HG02973 (cell line): ENCODE data around the gene ALOX15.
"Not testable (repeated sequence)": the region's sequence is repeated elsewhere in the genome, so short reads cannot be mapped to it uniquely, and the experiment has no call there.

Experiments used
- ATAC-seq: cut with Tn5 transposase; IDR thresholded peaks from one replicate; pipeline ENCODE4 v1.9.1; 2021; ENCODE audit warnings: moderate library complexity; ENCODE audit not compliant: unreplicated experiment

ALOX15 gene

DNA sequence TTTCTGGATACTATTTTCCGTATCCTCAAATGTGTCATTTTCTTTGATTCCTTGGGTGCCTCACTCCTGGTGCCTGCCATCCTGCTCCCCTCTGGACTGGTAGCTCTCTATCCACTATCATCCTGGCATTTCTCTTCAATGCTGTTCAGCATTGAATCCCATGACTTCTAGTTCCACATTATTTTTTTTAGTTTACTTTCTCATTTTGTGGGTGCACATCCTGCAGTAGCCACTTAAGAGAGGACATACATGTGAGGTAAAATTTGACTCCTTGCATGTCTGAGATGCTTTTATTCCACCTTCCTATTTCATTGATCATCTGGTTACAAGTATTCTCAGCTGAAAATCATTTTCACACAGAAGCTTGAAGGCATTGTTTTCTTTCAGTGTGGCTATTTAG lies 19.1 kb downstream of the ALOX15 start:
- no peak for ATAC-seq

DNA sequence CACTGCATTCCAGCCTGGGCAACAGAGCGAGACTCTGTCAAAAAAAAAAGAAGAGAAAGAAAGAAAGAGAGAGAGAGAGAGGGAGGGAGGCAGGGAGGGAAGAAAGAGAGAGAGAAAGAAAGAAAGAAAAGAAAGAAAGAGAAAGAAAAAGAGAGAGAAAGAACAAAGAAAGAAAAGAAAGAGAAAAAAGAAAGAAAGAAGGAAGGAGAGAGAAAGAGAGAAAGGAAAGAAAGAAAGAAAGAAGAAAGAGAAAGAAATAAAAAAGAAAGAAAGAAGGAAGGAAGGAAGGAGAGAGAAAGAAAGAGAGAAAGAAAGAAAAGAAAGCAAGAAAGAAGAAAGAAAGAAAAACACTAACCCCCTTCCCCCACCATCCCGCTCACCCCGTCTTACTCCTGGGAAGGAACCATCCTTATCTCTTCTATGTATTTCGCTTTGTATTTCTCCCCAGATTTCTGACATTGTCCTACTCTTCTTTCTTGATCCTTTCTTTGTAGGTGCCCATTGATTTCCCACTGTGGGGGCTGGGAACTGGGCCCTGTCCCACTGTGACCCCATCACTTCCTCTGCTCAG lies 20.9 kb downstream of the ALOX15 start:
- ATAC-seq = no peak

- ATAC-seq = no peak
Measured at GRCh38 chr17:4617590-4618351, 23.7 kb downstream of the ALOX15 start.

DNA sequence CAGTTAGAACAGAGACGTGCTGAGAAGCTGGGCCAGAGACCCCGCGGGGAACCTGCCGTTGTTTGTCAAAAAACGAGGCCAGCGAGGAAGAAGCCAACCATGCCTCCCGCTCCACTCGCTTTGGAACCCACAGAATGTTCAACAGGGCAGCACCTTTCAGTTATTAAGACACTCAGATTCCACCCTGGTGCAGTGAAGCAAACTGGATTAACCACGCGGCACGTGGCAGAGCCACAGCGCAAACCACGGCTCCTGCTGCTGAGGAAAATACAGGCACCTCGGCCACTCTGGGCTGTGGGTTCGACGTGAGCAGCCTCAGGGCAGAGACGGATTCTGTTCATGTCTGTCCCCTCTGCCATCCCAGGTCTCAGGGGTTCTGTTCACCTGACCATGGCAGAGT lies 24.4 kb downstream of the ALOX15 start:
- no peak for ATAC-seq

GRCh38 chr17:4616476-4616875 lies 25.0 kb downstream of the ALOX15 start:
- ATAC-seq = no peak

DNA sequence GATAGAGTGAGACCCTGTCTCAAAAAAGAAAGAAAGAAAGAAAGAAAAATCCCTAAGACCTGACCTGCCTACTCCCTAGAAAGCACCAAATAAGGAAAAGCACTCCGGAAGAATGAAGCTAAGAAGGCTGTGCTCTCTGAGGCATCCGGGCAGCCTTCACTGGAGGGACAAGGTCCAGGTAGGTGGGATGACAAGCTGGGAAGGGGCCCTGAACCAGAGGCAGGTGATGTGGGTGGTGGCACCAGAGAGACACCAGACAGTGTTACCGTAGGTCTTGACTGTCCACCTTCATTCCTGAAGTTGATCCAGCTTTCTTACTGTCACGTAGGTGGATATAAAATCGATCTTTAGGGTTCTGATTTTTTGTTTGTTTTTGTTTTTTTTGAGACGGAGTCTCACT lies 30.8 kb downstream of the ALOX15 start:
- ATAC-seq = no peak

- no peak for ATAC-seq
Measured at GRCh38 chr17:4610162-4610561, 31.3 kb downstream of the ALOX15 start.

GRCh38 chr17:4609761-4610160 lies 31.7 kb downstream of the ALOX15 start:
- ATAC-seq = no peak

- no peak for ATAC-seq
Measured at GRCh38 chr17:4607773-4608187, 33.7 kb downstream of the ALOX15 start.

DNA sequence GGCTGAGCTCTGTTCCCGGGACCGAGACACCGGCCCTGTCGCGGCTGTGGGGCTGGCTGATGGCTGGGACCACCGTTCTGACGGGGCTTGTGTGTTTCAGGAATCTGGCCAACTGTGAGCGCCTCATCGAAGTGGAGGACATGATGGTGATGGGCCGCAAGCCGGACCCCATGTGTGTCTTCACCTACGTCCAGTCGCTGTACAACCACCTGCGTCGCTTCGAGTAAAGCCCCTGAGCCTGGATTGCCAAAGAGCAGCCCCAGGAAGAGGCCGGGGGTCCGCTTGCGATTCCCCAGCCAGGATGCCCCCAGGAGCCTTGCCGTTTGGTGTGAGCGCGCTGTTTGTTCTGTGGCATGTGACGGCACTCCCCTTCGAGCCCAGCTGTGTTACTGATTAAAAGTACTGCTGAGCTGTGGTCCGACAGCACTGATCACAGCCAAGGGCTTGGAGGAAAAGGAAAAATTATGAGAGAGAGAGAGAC lies 34.2 kb downstream of the ALOX15 start:
- no peak for ATAC-seq

GRCh38 chr17:4605826-4606225 lies 35.7 kb downstream of the ALOX15 start:
- ATAC-seq = no peak

GRCh38 chr17:4604736-4605135 lies 36.7 kb downstream of the ALOX15 start:
- not testable (repeated sequence) for ATAC-seq

DNA sequence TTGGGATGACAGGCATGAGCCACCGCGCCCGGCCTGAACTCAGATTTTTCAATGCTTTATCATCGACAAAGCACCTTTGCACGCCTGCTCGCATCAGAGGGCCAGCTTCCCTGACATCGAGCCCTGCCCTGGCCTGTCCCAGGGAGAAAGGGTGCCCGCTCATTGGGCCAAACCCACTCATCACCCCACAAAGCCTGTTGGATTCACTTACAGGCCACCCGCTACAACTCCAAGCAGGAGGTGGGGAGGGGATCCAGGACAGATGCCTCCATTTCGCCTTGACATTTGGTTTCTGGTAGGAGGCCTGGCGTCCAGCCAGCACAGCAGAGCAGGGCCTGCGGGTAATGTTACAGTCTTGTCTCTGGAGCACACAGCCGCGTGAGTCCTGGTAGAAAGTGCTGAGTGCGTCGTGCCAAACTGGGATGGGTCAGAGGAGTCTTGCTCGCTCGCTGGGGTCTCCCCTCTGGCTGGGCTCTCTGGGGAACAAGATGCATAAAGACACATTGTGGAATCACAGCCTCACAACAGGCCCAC lies 37.3 kb downstream of the ALOX15 start:
- ATAC-seq = no peak

DNA sequence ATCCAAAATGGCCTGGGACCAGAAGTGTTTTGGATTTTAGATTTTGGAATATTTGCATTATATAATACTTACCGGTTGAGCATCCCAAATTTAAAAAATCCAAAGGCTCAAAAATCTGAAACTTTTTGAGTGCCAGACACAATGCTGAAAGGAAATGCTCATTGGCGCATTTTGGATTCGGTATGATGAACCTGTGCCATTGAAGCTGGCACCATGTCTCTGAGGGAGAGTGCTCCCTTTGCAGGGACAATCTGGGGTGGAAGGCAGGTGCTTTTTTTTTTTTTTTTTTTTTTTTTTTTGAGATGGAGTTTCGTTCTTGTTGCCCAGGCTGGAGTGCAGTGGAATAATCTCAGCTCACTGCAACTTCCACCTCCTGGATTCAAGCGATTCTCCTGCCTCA lies 39.4 kb downstream of the ALOX15 start:
- ATAC-seq = no peak

- no peak for ATAC-seq
Measured at GRCh38 chr17:4601326-4601725, 40.2 kb downstream of the ALOX15 start.

GRCh38 chr17:4600563-4600962 lies 40.9 kb downstream of the ALOX15 start:
- ATAC-seq = no peak

- ATAC-seq = no peak
Measured at GRCh38 chr17:4599505-4600281, 41.8 kb downstream of the ALOX15 start.

DNA sequence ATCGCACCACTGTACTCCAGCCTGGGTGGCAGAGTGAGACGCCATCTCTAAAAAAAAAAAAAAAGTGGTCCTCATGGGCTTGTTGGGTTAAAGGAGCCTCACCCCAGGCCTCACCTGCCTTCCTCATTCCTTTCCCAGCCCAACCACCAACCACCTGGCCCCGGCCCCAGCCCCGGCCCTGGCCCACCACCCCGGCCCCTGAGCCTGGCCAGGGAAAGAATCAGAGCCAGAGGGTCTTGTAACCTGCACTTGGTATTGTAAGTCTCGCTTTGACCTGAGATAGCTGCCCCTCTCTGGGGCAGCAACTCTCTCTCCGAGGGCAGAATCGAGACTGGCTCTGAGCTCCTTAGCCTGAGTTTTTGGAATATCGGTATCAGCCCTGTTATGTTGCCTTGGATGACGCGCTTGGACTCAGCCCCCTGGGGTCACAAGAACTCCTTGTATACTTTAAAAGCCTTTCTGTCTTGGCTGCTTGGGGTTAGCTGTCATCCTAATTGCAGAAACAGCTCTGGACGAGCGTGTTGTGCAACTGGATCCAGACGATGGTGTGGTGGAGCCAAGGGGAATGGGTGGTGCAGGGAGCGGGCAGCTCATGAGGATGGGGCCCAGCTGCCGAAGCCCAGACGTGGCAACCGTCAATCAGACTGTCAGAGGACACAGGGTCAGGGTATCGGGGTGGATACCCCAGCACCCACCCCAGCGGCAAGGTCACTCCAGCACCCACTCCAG lies 42.5 kb downstream of the ALOX15 start:
- no peak for ATAC-seq

- no peak for ATAC-seq
Measured at GRCh38 chr17:4597975-4598374, 43.5 kb downstream of the ALOX15 start.

DNA sequence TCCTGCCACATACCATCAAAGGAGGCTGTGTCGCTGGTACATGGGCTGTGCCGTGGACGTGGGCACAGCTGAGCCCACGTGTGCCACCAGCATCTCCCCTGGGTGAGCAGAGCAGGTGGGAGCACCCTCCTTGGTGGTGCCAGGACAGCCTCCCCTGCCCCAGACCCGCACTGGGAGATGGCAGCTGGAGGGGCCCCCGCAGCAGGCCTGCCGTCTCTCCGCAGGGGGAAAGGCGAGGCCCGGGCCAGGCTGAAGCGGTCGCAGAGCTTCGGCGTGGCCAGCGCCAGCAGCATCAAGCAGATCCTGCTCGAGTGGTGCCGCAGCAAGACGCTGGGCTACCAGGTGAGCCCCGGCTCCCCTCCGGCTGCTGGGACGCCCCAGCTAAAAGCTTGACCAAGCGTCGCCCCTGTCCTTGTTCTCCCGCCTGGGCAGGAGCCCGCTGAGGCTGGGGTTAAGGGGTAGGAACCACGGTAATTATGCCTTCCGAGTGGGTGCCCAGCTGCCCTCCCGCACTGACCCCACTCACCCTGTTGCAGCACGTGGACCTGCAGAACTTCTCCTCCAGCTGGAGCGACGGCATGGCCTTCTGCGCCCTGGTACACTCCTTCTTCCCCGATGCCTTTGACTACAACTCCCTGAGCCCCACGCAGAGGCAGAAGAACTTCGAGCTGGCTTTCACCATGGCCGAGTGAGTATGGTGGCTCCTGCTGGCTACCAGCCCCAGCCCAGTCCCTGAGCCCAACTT lies 44.7 kb downstream of the ALOX15 start:
- no peak for ATAC-seq
